ENCODE data around the gene DISP2.
A peak's percentile ranks its signal among the peaks of the same experiment; 100 is the strongest.

Gene DISP2, protein sequence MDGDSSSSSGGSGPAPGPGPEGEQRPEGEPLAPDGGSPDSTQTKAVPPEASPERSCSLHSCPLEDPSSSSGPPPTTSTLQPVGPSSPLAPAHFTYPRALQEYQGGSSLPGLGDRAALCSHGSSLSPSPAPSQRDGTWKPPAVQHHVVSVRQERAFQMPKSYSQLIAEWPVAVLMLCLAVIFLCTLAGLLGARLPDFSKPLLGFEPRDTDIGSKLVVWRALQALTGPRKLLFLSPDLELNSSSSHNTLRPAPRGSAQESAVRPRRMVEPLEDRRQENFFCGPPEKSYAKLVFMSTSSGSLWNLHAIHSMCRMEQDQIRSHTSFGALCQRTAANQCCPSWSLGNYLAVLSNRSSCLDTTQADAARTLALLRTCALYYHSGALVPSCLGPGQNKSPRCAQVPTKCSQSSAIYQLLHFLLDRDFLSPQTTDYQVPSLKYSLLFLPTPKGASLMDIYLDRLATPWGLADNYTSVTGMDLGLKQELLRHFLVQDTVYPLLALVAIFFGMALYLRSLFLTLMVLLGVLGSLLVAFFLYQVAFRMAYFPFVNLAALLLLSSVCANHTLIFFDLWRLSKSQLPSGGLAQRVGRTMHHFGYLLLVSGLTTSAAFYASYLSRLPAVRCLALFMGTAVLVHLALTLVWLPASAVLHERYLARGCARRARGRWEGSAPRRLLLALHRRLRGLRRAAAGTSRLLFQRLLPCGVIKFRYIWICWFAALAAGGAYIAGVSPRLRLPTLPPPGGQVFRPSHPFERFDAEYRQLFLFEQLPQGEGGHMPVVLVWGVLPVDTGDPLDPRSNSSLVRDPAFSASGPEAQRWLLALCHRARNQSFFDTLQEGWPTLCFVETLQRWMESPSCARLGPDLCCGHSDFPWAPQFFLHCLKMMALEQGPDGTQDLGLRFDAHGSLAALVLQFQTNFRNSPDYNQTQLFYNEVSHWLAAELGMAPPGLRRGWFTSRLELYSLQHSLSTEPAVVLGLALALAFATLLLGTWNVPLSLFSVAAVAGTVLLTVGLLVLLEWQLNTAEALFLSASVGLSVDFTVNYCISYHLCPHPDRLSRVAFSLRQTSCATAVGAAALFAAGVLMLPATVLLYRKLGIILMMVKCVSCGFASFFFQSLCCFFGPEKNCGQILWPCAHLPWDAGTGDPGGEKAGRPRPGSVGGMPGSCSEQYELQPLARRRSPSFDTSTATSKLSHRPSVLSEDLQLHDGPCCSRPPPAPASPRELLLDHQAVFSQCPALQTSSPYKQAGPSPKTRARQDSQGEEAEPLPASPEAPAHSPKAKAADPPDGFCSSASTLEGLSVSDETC (N-terminal part only)

DNA sequence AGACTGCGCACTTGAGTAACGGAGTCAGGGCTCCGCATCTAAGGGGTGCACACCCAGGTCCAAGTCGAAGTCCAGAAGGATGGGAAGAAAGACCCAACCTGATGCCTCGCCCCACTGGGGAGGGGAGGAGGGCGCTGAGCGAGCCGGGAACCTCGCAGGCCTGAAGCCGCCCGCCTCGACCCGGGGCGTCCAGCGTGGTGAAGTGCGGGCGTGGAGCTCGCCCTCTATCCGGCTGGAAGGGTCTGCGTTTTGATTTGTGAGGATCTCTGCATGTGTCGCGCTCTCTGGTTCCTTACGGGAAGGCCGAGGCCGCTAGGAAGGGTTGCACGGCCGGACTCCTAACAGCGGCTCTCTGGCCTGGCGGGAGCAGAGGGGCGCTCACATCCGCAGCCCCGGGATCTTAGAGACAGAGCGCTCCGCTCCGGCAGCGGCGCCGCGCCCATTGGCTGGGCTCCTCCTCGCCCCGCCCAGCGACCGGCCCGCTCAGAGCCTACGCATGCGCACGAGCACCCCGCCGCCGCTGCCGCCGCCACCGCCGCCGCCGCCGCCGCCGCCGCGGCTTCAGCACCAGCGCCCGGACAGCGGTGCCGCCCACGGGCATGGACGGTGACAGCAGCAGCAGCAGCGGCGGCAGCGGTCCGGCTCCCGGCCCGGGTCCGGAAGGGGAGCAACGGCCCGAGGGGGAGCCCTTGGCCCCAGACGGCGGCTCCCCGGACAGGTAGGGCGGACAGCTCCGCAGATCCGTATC is at the start of gene DISP2:
DISP2 (plus strand) TSS at position 497 of the 748 bp plus-strand sequence; CDS start at position 600, 103 bp downstream.
- DNase-seq (ENCODE audit: low read depth, low spot score) = peak; percentile 88

DNA sequence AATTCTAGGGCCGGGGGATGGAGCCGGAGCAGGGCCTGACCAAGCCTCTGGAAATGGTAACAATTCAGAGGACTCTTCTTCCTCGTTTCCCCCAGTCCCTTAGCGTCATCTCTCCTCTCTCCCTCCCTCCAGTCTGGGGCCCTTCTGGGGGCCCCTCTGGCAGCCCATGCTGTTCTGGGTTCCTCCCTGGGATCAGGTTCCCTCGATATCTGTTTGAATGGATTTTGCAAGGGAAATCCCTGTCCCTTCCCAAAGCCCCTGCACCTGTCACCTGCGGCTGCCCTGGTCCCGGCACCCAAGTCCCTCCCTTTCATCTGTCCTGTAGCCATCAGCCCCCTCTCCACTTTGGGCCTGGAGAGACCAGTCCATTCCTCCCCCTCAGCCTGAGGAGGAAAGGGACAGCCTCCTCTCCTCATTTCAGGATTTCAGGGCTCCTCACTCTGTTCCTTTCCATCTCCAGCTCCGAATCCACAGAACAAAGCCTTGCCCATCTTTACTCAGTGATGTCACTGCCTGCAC is 48.6 kb upstream of the DISP2 start:
- DNase-seq (ENCODE audit: low read depth, low spot score) = no peak

DNA sequence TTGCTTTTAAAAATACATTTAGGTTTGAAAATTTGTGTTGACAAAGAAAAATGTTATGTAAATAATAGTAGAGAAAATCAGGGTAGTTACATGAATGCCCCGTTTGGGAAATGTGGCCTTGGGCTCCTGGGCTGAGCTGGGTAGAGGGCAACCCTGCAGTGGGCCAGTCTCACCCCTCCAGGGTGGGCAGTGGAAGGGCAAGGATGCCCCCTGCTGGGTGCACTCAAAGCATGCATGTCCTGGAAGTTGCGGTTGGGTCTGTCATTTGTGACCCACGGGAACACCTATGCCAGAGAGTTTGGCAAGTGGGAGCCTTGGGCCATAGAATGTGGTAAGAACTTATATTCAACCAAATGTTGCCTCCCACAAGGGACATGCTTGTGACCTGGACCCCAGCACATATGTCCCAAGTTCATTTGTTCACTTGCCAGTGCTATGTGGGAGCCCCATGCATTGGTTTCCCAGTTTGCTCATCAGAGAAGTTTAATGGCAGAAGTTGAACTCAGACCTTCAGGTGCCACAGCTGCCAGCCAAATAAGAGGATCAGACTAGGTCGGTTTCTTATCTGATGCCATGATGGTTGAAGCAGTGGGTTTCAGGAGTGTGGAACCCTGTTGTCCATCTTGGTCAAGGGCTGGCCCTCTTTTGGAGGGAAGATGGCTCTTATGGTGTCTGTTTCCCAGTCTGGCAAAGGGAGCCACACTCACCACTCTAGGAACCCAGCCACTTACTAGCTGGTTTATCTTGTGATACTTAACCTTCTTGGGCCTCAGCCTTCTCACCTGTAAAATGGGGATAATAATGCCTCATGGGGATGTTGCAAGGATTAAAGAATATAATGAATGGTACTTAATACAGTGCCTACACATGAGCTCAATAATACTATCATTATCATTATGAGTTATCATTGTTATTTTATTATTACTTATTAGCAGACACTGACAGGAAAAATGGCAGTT is 47.7 kb upstream of the DISP2 start:
- DNase-seq (ENCODE audit: low read depth, low spot score) = peak; percentile 78

DNA sequence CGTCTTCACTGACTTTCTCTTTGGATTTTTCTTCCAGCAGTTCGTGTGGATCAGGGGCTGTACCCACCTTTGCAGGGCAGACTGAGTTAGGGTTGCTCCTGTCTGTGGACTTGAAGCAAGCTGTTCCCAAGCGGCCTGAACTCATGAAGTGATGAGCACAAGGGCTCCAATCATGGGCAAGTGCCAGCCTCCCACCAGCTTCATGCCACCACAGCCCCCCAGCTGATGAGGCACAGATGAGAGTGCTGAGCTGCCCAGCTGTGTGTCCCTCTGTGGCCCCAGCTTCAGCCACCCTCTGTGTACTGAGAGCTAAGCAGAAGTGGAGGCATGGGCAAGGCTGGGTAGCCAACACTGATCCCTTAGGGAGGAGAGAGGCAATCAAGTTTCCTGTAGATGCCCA is 47.0 kb upstream of the DISP2 start:
- DNase-seq (ENCODE audit: low read depth, low spot score) = no peak

DNA sequence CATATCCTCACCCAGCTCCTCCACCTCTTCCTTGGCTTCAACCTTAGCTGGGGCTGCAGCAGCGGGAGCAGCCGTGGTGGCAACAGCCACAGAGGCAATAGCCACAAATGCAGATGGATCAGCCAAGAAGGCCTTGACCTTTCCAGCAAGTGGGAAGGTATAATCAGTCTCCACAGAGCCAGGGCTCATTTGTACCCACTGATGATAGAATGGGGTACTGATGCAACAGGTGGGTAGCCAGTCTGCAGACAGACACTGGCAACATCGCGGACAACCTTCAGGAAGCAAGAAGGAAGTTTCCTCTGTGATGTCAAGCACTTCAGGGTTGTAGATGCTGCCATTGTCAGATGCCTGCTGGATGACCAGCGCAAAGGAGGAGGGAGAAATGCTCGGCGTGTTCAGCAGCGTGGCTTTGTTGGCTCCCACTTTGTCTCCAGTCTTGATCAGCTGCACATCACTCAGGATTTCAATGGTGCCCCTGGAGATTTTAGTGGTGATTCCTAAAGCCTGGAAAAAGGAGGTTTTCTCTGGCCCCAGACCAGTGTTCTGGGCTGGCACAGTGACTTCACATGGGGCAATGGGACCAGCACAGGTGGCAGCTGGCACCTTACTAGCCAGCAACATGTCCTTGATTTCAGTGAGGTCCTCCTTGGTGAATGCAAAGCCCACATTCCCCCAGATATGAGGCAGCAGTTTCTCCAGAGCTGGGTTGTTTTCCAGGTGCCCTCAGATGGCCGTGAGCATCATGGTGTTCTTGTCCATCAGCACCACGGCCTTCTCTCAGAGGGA is 45.5 kb upstream of the DISP2 start:
- no peak for DNase-seq (ENCODE audit: low read depth, low spot score)

DNA sequence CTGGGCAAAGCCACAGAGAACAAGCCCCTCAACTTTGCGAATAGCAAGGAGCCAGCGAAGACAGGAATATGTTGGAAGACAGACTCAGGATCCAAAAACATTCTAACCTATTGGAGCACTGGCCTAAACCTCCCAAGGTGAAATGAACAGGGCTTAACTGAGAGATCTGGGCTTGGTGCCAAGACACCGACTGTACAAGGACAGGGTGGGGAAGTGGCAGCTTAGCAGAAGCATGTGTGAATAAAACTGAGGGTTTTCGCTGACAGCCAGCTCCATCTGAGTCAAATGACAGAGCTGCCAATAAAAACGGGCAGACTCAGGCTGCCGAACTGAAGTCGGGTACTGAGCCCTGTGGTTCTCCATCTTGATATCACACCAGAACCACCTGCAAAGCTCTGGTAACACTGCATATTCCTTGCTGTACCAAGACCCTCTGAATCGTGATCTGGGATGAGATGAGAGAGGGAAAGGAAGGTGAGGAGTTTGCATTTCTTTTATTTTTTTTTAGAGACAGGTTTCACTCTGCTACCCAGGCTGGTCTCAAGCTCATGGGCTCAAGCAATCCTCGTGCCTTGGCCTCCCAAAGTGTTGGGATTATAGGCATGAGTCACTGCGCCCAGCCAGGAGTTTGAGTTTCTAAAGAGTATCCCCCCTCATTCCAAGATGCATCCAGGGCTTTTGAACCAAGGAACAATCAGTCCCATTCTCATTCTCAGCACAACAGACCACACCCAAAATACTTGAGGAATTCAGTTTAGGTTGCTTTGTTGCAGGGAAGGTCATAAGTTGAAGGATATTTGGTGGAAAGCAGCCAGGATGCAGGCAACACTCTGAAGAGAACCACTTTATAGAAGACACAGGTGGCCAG is 44.3 kb upstream of the DISP2 start:
- DNase-seq (ENCODE audit: low read depth, low spot score) = no peak

DNA sequence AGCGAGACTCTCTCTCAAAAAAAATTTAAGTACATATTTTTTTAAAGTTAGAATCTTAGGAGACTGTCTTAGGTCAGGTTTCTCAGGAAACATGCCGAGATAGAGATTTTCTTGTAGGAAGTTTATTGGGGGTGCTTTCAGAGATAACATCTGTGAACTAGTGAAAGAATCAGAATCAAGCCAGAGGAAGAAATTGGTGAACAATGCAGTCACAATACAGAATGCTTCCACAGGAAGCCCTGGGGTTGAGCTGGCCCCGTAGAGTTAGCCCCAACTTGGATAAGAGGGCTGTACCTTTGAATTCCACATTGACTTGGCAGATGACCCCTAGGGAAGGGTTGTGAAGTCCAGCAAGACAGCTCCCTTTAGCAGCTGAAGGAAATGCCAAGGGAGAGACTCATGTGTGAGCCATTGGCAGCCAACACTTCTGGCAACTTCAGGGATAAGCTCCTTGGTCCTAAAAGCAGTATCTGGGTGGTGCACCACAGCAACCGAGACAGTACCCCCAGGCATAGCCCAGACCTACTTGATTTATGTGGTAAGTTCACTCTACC is 43.2 kb upstream of the DISP2 start:
- DNase-seq (ENCODE audit: low read depth, low spot score) = no peak

DNA sequence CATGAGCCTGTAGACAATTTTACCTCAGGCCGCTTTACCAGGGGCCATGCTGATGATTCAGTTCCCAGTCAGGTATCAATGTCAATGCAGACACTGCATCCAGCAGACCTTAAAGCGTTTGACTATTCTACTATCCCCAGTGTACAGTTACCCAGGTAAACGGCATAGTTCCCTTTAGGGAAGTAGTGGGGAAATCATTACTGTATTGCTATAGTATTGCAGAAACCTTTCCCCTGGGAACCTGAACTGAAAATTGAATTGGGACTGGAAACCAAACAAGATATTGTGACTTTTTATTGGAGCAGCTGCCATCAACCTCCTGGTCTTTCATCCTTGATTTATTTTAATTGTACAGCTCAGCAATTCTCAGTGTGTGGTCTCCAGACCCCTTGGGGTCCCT is 41.1 kb upstream of the DISP2 start:
- no peak for DNase-seq (ENCODE audit: low read depth, low spot score)

DNA sequence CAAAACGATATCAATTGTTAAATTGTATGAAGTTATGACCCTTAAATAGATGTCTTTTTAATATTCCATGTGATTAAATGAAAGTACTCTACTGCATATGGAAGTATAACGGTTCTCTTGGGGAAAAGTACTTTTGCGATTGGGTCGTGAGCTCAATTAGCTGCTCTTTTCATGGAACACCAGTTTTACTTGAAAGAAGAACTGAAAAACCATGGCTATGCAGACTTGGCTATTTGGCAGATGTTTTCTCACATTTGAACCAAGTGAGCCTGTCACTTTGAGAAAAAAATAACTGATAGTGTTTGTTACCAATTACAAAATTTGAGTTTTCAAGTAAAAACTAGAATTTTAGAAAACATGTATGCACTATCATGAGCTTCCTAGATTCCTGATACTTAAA is 40.4 kb upstream of the DISP2 start:
- no peak for DNase-seq (ENCODE audit: low read depth, low spot score)

DNA sequence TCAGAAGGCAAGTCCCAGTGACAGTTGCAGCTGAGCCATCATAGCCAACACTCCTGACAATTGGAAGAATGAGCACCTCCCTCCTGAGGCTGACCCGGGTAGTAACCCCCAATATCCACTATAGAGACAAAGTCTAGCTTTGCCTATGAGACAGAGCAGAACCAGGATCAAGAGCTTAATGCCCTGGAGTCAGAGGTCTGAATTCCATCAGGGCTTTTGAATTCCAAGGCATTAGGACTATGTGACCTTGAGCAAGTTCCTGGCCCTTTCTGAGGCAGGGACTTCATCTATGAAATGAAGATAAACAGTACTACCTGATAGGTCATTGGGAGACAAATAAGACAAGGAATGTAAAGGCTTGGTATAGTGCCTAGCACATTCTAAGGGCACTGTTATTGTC is 37.6 kb upstream of the DISP2 start:
- no peak for DNase-seq (ENCODE audit: low read depth, low spot score)

DNA sequence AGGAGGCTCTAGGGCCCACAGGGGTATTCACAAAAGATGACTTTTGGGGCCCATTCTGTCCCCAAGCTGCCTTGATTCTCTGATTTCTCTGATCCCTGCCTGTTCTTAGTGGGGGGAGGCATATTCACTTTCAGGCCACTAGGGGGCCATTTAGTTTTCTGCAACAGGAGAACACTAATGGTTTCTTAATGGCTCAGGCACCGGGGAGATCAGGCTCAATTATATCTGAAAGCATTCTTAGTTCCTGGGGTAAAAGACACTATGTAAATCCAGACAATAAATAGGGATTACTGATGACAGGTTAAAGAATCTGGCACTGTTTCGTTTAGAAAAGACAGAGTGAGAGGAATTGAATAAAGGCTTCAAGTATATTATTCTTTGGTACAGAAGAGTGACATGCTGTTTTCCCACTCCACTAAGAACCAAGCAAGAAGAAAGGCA is 37.1 kb upstream of the DISP2 start:
- no peak for DNase-seq (ENCODE audit: low read depth, low spot score)

DNA sequence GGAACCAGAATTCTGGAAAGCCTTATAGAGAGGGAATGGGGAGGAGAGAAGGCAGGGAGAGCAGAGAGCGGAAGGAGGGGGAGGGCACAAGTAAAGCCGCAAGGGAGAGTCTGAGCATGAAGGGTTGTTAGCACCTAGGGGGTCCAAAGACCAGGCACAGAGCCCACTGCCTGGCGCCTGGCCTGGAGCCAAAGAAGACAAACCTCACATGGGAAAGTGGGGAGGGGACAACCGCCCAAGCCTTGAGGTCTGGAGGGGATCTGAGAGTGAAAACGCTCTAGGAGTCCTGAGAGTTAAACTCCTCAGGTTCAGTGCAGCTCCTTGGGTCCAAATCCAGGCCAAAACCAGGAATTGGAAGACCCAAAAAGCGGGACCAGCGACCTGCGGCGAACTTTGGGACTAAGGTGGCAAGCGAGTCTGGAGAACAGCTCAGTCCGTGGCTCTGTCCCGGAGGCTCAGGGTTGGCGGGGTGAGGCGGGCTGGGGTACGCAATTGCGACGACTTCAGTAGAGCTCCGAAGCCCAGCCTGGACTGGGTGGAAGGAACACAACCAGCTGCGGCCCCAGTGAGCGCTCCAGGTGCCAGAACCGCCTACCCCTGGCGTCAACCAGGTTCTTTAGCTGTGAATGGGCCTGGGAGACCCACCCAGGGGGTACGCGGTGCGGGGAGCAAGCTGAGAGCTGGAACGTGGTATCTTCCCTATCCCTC is 35.3 kb upstream of the DISP2 start:
- DNase-seq (ENCODE audit: low read depth, low spot score) = no peak

DNA sequence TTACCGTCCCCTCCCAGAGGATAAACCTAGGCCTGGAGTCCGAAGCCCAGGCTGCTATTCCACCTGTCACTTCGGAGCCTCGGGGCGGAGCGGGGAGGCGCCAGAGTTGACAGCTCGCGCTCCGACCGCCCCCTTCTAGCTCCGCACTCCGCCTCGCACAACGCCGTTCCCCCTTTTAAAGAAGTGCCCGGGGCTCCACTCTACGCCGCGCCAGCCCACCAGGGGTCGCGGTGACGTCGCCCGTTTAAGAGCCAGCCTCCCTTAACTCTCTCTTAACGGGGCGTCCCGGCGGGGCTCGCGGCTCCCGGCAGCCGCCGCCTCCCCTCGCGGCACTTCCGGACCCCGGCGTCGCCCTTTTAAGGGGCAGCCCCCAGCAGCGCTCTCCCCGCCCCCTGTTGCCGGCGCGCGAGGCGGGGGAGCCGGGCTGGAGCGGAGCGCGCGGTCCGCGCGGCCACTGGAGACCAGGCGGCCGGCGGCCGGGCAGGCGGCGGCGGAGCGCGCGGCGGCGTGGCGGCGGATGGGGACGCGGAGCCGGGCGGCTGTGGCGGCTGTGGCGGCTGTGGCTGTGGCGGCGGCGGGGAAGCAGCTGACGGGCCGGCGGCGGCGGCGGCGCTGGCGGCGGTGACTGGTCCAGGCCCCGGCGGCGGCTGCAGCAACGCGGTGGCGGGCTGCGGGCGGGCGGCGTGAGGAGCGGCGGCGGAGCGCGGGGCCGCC is 34.6 kb upstream of the DISP2 start, which contains the start of gene INAFM2:
INAFM2 (plus strand) TSS at position 454 of the 714 bp plus-strand sequence. CDS start 364 bp downstream, outside the sequence.
- peak; percentile 99 for DNase-seq (ENCODE audit: low read depth, low spot score)

DNA sequence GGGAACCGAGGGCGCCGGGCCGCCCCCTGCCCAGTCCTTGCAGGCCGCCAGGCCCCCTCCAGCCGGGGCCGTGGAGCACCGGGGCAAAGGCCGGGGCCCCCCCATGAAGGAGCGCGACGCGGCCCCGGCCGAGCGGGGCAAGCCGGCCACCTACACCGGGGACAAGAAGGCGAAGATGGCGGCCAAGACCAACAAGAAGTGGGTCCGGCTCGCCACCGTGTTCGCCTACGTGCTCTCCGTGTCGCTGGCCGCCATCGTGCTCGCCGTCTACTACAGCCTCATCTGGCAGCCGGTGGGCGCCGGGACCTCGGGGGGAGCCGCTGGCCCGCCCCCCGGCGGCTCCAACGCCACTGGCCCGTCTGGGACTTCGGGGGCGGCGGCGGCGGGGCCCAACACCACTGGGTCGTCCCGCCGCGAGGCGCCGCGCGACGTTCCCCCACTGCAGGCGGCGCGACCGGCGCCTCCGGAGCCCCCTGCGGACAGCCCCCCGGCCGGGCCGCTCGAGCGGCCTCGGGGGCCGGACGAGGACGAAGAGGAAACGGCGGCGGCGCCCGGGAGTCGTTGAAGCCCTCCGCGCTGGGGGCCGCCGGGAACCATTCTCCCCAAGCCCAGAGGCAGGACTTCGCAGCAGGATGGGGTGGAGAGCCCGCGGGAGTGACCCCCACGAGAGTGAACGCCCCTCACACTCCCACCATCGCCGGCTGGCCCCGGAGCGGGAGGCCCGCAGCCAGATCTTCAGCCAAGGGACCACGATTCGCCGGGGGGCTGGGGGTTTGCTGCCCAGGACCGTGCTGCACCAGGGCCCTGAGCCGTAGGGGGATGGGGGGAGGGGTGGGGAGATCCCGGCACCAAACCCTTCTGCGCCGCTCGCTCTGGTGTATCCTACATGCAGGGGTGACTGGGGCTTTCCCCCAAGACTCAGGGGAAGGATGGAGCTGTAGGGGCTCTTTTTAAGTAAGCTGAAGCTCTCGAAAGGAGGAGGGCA is 33.8 kb upstream of the DISP2 start:
- no peak for DNase-seq (ENCODE audit: low read depth, low spot score)

DNA sequence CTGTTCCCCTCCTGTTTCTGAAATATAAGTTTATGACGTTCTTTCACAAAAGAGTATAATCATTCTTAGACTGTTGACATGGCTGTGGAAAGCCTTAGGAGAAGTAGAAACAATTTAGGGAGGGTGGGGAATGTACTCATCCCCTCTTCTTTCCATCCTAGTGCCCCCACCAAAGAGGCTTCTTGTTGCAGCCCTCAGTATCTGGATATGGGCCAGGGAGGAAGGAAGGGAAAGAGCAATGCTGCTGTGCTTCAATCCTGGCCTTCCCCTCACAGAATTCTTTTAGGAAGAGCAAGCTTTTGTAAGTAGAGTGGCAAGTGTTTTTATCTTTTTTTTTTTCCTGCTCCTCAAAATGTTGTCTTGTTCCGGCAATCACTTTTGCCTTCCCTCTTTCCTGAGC is 32.8 kb upstream of the DISP2 start:
- DNase-seq (ENCODE audit: low read depth, low spot score) = no peak

All from ELF-1 (cell line).